ENCODE data around the gene SYNM.

Gene SYNM

DNA sequence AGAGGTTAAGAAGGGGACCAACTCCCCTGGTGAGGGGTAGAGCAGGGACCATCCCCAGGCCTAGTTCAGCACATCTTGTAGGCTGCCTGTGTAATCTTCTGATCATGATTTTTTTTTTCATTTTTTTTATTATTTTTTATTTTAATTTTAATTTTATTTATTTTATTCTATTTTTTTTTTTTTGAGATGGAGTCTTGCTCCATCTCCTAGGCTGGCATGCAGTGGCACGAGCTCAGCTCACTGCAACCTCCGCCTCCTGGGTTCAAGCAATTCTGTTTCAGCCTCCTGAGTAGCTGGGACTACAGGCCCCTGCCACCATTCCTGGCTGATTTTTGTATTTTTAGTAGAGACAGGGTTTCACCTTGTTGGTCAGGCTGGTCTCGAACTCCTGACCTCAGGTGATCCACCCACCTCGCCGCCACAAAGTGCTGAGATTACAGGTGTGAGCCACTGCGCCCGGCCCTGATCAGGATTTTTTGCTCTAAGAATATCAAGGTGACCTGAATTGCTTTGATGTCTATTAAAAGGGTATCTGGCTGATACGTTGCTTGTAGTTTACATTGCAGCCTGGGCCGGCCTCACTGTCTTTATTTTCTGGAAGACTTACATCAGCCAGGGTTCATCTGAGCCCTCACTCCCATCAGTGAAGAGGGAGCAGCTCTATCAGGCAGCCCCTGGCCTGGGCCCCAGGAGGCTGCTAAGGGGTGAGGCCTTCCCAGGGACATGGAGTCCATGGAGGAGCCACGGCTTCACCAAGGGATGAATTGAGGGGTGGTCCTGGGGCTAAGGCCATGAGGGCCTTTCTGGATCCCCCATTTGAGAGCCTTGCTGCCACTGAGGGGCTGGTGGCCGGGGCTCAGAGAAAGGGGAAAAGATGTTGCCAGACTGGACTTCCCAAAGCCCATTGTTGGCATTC, 10.7 kb downstream of the SYNM start:
- Histone ChIP-seq H3K27ac (peak overlapping the region; percentile 65 to 90), H3K4me3 (no peak overlapping the region)
- DNase-seq (ENCODE audit: low spot score) = no peak
- TF ChIP-seq, protein P1, sequence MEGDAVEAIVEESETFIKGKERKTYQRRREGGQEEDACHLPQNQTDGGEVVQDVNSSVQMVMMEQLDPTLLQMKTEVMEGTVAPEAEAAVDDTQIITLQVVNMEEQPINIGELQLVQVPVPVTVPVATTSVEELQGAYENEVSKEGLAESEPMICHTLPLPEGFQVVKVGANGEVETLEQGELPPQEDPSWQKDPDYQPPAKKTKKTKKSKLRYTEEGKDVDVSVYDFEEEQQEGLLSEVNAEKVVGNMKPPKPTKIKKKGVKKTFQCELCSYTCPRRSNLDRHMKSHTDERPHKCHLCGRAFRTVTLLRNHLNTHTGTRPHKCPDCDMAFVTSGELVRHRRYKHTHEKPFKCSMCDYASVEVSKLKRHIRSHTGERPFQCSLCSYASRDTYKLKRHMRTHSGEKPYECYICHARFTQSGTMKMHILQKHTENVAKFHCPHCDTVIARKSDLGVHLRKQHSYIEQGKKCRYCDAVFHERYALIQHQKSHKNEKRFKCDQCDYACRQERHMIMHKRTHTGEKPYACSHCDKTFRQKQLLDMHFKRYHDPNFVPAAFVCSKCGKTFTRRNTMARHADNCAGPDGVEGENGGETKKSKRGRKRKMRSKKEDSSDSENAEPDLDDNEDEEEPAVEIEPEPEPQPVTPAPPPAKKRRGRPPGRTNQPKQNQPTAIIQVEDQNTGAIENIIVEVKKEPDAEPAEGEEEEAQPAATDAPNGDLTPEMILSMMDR (IDR thresholded peaks at IDR 0.05) = no peak

GRCh38 chr15:99117111-99117510, 12.2 kb downstream of the SYNM start:
- TF ChIP-seq, protein P1 (IDR thresholded peaks at IDR 0.05) = no peak
- DNase-seq (ENCODE audit: low spot score) = peak; percentile 38
- H3K27ac ChIP-seq = peak overlapping the region; percentile 65 to 87
- no peak overlapping the region for H3K4me3 ChIP-seq

- Histone ChIP-seq H3K27ac (peak overlapping the region; percentile 65 to 87), H3K4me3 (no peak overlapping the region)
- DNase-seq (ENCODE audit: low spot score) = no peak
- TF ChIP-seq, protein P1 (IDR thresholded peaks at IDR 0.05) = no peak
These were observed 12.8 kb downstream of the SYNM start for GRCh38 chr15:99117563-99118257.

- TF ChIP-seq, protein P1 (IDR thresholded peaks at IDR 0.05) = no peak
- H3K27ac ChIP-seq = peak overlapping the region in 1 of 2 donors; percentile 87
These were observed 13.4 kb downstream of the SYNM start for GRCh38 chr15:99118258-99118632.

GRCh38 chr15:99118801-99119546, 14.1 kb downstream of the SYNM start:
- Histone ChIP-seq H3K4me3 (no peak overlapping the region), H3K27ac (no peak overlapping the region)
- TF ChIP-seq, protein P1 (IDR thresholded peaks at IDR 0.05) = no peak
- peak; percentile 57 for DNase-seq (ENCODE audit: low spot score)

More at GRCh38 chr15:99118258-99118632, 13.4 kb downstream of the SYNM start:
- no peak overlapping the region for H3K4me3 ChIP-seq
- DNase-seq (ENCODE audit: low spot score) = no peak

GRCh38 chr15:99120050-99120777, 15.3 kb downstream of the SYNM start:
- Histone ChIP-seq H3K4me3 (no peak overlapping the region), H3K27ac (no peak overlapping the region)
- DNase-seq (ENCODE audit: low spot score) = peak; percentile 65
- TF ChIP-seq, protein P1 (IDR thresholded peaks at IDR 0.05) = no peak

Data from coronary artery (tissue), 2 donors.